ENCODE data around the gene RANBP3.
A peak's percentile ranks its signal among the peaks of the same experiment; 100 is the strongest.

RANBP3 gene

DNA sequence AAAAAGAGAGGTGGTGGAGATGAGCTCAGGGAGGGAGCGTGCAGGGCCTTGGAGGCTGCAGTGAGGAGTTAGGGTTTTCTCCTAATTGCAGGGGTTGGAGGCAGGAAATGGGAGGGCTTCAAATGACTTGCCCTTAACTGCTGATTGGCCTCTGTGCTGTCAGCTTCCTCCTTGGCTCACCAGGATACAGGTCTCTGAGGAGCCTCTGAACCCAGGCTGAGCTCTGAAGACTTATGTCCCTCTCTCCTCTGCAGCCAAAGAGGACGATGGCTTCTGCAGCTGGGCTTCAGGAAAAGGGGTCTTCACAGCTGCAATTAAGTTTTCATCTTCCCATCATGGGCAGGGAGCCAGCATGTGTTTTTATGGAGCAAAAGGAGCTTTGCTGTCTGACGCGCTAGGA, 6.7 kb upstream of the RANBP3 start:
- CTCF ChIA-PET = interaction anchor here (0.6 to 8.4 kb wide), 7 partner anchors 9 to 270 kb away, joined by 3 to 146 read pairs (median 8); no protein-coding TSS in a partner anchor
- no peaks in the 10 kb centered on the region; the same call in 1 of the 2 replicates for H3K4me1 ChIP-seq (ENCODE audit: control insufficient read depth, insufficient read depth, low read length)
- POLR2A ChIA-PET = no interaction called here
- no peak overlapping the region for H3K4me3 ChIP-seq (ENCODE audit: low read depth, low read length)
- TF ChIP-seq OVOL3 (tag by site-specific recombination; IDR thresholded peaks at IDR 0.05) (no peak), SCRT2 (tag by site-specific recombination; IDR thresholded peaks at IDR 0.05) (no peak), ZNF549 (tag by site-specific recombination; IDR thresholded peaks at IDR 0.05) (no peak), ZNF221 (tag by site-specific recombination; IDR thresholded peaks at IDR 0.05; ENCODE audit: borderline replicate concordance) (no peak), ZNF302 (tag by site-specific recombination; IDR thresholded peaks at IDR 0.05; ENCODE audit: low read depth) (no peak), ZNF621 (tag by site-specific recombination; IDR thresholded peaks at IDR 0.05) (no peak), GLI2 (tag by site-specific recombination; IDR thresholded peaks at IDR 0.05; ENCODE audit: borderline replicate concordance, low read depth) (no peak), ZNF211 (tag by site-specific recombination; IDR thresholded peaks at IDR 0.05; ENCODE audit: low read depth) (no peak), YY2 (tag by site-specific recombination; IDR thresholded peaks at IDR 0.05) (no peak), ZNF785 (tag by site-specific recombination; IDR thresholded peaks at IDR 0.05) (no peak), SETDB1 (IDR thresholded peaks at IDR 0.05; ENCODE audit: insufficient read length, low read length) (no peak), ZNF23 (tag by site-specific recombination; IDR thresholded peaks at IDR 0.05; ENCODE audit: borderline replicate concordance) (no peak), WT1 (tag by site-specific recombination; IDR thresholded peaks at IDR 0.05) (no peak), ZNF19 (tag by site-specific recombination; IDR thresholded peaks at IDR 0.05; ENCODE audit: low read depth) (no peak), ZNF768 (tag by site-specific recombination; IDR thresholded peaks at IDR 0.05) (no peak), ZNF37A (tag by site-specific recombination; IDR thresholded peaks at IDR 0.05) (no peak), ZFP37 (tag by site-specific recombination; IDR thresholded peaks at IDR 0.05) (no peak)
- TF ChIP-seq, protein P1, sequence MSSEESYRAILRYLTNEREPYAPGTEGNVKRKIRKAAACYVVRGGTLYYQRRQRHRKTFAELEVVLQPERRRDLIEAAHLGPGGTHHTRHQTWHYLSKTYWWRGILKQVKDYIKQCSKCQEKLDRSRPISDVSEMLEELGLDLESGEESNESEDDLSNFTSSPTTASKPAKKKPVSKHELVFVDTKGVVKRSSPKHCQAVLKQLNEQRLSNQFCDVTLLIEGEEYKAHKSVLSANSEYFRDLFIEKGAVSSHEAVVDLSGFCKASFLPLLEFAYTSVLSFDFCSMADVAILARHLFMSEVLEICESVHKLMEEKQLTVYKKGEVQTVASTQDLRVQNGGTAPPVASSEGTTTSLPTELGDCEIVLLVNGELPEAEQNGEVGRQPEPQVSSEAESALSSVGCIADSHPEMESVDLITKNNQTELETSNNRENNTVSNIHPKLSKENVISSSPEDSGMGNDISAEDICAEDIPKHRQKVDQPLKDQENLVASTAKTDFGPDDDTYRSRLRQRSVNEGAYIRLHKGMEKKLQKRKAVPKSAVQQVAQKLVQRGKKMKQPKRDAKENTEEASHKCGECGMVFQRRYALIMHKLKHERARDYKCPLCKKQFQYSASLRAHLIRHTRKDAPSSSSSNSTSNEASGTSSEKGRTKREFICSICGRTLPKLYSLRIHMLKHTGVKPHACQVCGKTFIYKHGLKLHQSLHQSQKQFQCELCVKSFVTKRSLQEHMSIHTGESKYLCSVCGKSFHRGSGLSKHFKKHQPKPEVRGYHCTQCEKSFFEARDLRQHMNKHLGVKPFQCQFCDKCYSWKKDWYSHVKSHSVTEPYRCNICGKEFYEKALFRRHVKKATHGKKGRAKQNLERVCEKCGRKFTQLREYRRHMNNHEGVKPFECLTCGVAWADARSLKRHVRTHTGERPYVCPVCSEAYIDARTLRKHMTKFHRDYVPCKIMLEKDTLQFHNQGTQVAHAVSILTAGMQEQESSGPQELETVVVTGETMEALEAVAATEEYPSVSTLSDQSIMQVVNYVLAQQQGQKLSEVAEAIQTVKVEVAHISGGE (tag by site-specific recombination; conservative IDR thresholded peaks at IDR 0.05; ENCODE audit: low read depth) = no peak
- TF ChIP-seq, protein P2, sequence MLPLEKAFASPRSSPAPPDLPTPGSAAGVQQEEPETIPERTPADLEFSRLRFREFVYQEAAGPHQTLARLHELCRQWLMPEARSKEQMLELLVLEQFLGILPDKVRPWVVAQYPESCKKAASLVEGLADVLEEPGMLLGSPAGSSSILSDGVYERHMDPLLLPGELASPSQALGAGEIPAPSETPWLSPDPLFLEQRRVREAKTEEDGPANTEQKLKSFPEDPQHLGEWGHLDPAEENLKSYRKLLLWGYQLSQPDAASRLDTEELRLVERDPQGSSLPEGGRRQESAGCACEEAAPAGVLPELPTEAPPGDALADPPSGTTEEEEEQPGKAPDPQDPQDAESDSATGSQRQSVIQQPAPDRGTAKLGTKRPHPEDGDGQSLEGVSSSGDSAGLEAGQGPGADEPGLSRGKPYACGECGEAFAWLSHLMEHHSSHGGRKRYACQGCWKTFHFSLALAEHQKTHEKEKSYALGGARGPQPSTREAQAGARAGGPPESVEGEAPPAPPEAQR (tag by site-specific recombination; IDR thresholded peaks at IDR 0.05) = no peak
- H3K36me3 ChIP-seq (ENCODE audit: control insufficient read depth in 2 of 2, insufficient read depth in 1 of 2, low read length in 2 of 2) = no peaks in the 10 kb centered on the region
- H3K27ac ChIP-seq (ENCODE audit: extremely low read depth, low read depth, low read length) = no peak overlapping the region
- H3K9me3 ChIP-seq (ENCODE audit: control insufficient read depth, insufficient read depth, low read depth, low read length) = no peaks in the 10 kb centered on the region

DNA sequence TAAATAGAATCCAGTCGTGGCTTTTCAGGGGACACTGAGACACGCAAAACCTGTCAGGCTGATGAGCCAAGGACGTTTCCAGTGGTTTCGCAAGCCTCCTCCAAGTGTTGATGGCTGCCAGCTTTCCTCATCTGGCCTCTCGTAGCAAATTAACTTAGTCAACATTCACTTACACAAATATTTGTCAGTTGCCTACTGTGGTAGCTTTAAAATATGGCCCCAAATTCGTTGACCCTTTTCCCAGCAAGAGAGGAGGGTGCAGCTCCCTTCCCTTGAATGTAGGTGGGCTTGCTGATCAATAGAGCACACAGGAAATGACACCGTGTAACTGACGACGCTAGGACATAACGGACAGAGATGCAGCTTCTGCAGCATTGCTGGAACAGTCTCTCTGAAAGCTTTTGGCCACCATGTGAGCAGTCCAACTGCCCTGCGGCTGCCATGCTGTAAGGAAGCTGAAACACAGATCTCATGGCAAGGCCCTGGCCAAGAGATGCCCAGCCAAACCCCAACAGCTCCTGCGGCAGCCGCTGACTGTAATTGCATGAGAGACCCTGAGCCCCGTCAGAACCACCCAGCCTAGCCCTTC, 5.5 kb upstream of the RANBP3 start:
- TF ChIP-seq, protein P3, sequence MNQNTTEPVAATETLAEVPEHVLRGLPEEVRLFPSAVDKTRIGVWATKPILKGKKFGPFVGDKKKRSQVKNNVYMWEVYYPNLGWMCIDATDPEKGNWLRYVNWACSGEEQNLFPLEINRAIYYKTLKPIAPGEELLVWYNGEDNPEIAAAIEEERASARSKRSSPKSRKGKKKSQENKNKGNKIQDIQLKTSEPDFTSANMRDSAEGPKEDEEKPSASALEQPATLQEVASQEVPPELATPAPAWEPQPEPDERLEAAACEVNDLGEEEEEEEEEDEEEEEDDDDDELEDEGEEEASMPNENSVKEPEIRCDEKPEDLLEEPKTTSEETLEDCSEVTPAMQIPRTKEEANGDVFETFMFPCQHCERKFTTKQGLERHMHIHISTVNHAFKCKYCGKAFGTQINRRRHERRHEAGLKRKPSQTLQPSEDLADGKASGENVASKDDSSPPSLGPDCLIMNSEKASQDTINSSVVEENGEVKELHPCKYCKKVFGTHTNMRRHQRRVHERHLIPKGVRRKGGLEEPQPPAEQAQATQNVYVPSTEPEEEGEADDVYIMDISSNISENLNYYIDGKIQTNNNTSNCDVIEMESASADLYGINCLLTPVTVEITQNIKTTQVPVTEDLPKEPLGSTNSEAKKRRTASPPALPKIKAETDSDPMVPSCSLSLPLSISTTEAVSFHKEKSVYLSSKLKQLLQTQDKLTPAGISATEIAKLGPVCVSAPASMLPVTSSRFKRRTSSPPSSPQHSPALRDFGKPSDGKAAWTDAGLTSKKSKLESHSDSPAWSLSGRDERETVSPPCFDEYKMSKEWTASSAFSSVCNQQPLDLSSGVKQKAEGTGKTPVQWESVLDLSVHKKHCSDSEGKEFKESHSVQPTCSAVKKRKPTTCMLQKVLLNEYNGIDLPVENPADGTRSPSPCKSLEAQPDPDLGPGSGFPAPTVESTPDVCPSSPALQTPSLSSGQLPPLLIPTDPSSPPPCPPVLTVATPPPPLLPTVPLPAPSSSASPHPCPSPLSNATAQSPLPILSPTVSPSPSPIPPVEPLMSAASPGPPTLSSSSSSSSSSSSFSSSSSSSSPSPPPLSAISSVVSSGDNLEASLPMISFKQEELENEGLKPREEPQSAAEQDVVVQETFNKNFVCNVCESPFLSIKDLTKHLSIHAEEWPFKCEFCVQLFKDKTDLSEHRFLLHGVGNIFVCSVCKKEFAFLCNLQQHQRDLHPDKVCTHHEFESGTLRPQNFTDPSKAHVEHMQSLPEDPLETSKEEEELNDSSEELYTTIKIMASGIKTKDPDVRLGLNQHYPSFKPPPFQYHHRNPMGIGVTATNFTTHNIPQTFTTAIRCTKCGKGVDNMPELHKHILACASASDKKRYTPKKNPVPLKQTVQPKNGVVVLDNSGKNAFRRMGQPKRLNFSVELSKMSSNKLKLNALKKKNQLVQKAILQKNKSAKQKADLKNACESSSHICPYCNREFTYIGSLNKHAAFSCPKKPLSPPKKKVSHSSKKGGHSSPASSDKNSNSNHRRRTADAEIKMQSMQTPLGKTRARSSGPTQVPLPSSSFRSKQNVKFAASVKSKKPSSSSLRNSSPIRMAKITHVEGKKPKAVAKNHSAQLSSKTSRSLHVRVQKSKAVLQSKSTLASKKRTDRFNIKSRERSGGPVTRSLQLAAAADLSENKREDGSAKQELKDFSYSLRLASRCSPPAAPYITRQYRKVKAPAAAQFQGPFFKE (tag by site-specific recombination; IDR thresholded peaks at IDR 0.05; ENCODE audit: borderline replicate concordance) = no peak
- 0 out of 2 replicates have a peak, but pooled peaks have one; percentile 28 for TF ChIP-seq TRIM28 (IDR thresholded peaks at IDR 0.05; ENCODE audit: borderline replicate concordance, low read length)
- H3K27ac ChIP-seq (ENCODE audit: extremely low read depth, low read depth, low read length) = no peak overlapping the region
- peaks cover 2% of the 10 kb centered on the region; the same call in 1 of the 2 replicates for H3K4me1 ChIP-seq (ENCODE audit: control insufficient read depth, insufficient read depth, low read length)
- no peaks in the 10 kb centered on the region for H3K36me3 ChIP-seq (ENCODE audit: control insufficient read depth in 2 of 2, insufficient read depth in 1 of 2, low read length in 2 of 2)
- no peak overlapping the region for H3K4me3 ChIP-seq (ENCODE audit: low read depth, low read length)
- ChIA-PET POLR2A (interaction anchor here (0.6 kb wide), 1 partner anchor 216 kb away, joined by 3 read pairs; no protein-coding TSS in a partner anchor), CTCF (interaction anchor here (0.5 to 8.4 kb wide), 5 partner anchors 8 to 179 kb away, joined by 3 to 146 read pairs (median 8); no protein-coding TSS in a partner anchor)
- no peaks in the 10 kb centered on the region for H3K9me3 ChIP-seq (ENCODE audit: control insufficient read depth, insufficient read depth, low read depth, low read length)
